ENCODE data around the gene DKK2.
"Not testable (repeated sequence)": the region's sequence is repeated elsewhere in the genome, so short reads cannot be mapped to it uniquely, and the experiment has no call there.

The DKK2 gene

GRCh38 chr4:106909486-106910188, 126.5 kb downstream of the DKK2 start:
- DNase-seq (ENCODE audit: low read depth) = no peak

- DNase-seq (ENCODE audit: low read depth) = not testable (repeated sequence)
Measured at GRCh38 chr4:106908049-106908448, 128.1 kb downstream of the DKK2 start.

- DNase-seq (ENCODE audit: low read depth) = no peak
Measured at GRCh38 chr4:106907216-106907615, 128.9 kb downstream of the DKK2 start.

GRCh38 chr4:106906728-106907127, 129.4 kb downstream of the DKK2 start:
- DNase-seq (ENCODE audit: low read depth) = no peak

DNA sequence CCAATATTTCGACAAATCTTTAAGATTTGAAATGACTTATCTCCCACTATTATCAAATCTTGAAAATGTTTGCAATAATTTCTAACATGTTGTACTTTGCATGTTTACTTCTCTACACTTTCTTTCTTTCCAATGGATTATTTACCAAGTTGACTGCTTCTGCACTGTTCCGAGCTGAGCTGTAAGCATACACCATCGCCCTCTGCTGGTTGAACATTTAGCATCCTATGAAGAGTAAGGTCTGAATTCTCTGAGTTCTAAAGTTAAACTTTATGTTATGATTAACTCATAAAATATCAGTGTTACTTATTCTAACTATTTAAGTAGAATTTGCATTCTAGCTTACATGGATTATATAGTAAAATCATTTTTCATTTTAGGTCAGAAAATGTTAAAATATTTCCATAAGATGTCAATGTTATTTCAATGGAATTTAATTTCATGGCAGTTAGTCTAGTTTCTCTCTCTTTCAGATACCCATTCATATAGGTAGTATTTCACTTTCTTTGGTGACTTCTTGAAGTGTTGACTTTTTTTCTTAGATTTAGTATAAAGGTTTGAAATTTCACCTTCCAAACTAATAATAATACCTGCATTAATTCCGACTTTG, 137.4 kb downstream of the DKK2 start:
- peak; percentile 54 for DNase-seq (ENCODE audit: low read depth)

DNA sequence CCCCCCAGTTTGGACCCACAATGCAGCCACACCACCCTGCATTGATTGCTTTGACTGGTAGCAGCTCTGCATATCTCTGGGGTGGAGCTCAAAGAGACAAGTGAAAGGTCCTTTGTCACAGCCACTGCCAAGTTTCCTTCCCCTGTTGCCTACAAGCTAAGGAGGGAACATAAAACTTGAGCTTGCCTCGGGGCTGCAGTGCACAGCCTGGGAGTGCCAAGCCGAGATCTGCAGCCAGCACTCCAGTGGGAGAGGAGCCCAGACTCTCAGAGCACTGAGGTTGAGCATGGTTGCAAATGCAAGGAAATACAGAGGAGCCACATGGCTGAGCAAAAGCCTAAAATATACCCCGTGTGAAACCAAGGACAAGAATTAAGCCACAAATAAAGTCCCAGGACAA, 142.2 kb downstream of the DKK2 start:
- DNase-seq (ENCODE audit: low read depth) = no peak

- DNase-seq (ENCODE audit: low read depth) = no peak
Measured at GRCh38 chr4:106893395-106893881, 142.7 kb downstream of the DKK2 start.

GRCh38 chr4:106892786-106893185, 143.3 kb downstream of the DKK2 start:
- DNase-seq (ENCODE audit: low read depth) = no peak

DNA sequence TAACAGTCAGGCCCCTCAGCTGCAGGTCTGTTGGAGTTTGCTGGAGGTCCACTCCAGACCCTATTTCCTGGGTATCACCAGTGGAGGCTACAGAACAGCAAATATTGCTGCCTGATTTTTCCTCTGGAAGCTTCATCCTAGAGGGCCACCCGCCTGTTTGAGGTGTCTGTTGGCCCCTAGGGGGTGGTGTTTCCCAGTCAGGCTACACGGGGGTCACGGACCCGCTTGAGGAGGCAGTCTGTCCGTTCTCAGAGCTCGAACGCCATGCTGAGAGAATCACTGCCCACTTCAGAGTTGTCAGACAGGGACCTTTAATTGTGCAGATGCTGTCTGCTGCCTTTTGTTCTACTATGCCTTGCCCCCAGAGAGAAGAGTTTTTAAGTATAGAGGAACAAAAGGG, 160.8 kb downstream of the DKK2 start:
- no peak for DNase-seq (ENCODE audit: low read depth)
